ENCODE results near the gene COG7. TPM values are rescaled to one million over a fixed set of nuclear protein-coding genes. Genes with fewer than 3 reads are reported as not detected.
"Not testable (repeated sequence)": the region's sequence is repeated elsewhere in the genome, so short reads cannot be mapped to it uniquely, and the experiment has no call there.

COG7 gene
- total RNA-seq, 4 donors from 2014 or later: 6.9 to 18.6 (median 16.0) TPM

DNA sequence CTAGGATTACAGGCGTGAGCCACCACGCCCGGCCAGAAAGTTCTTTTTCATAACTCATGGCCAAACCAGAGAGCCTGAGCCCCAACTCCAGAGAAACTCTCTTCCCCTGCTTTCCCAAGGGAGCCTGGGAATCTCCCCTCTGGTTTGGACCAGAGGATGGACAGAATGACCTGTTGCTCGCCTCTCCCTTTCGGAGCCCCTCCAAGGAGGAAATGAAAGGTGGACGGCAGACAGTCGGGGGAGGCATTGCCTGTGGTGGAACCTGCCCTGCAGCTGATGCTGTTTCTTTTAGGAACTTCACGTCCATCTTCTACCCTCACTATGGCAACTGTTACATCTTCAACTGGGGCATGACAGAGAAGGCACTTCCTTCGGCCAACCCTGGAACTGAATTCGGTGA, 85.4 kb downstream of the COG7 start:
- H3K4me3 ChIP-seq: no peak overlapping the region
- peaks cover 27% of the 10 kb centered on the region for H3K27me3 ChIP-seq
- ATAC-seq: no peak
- no peak overlapping the region for H3K27ac ChIP-seq
- H3K9me3 ChIP-seq: no peaks in the 10 kb centered on the region
- 78% methylated on average over 3 of the region's 10 CpGs; no CpG with 5 or more reads in 1 of the 2 donors for WGBS, 2 donors (ENCODE audit: low coverage in 1 of 2)
- no peak for TF ChIP-seq POLR2AphosphoS5 (IDR thresholded peaks at IDR 0.05)
- no peak for TF ChIP-seq POLR2A (IDR thresholded peaks at IDR 0.05)
- TF ChIP-seq EP300 (IDR thresholded peaks at IDR 0.05): no peak
- H3K4me1 ChIP-seq: peaks cover 0 to 5% (median 0%) of the 10 kb centered on the region in 3 donors
- no peaks in the 10 kb centered on the region for H3K36me3 ChIP-seq

DNA sequence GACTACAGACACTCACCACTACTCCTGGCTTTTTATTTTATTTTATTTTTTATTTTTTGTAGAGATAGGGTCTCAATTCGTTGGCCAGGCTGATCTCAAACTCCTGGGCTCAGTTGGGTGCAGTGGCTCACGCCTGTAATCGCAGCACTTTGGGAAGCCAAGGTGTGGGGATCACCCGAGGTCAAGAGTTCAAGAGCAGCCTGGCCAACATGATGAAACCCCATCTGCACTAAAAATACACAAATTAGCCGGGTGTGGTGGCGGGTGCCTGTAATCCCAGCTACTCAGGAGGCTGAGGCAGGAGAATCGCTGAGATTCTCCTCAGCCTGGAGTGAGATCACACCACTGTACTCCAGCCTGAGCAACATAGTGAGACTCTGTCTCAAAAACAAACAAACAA, 86.6 kb downstream of the COG7 start:
- not testable (repeated sequence) for H3K9me3 ChIP-seq, ATAC-seq, H3K27ac ChIP-seq, H3K4me3 ChIP-seq, H3K36me3 ChIP-seq
- 48 to 64% methylated on average over 2 to 3 of the region's 7 CpGs for WGBS, 2 donors (ENCODE audit: low coverage in 1 of 2)
- Histone ChIP-seq H3K4me1 (peaks cover 0 to 13% (median 0%) of the 10 kb centered on the region in 3 donors), H3K27me3 (peaks cover 19% of the 10 kb centered on the region)

DNA sequence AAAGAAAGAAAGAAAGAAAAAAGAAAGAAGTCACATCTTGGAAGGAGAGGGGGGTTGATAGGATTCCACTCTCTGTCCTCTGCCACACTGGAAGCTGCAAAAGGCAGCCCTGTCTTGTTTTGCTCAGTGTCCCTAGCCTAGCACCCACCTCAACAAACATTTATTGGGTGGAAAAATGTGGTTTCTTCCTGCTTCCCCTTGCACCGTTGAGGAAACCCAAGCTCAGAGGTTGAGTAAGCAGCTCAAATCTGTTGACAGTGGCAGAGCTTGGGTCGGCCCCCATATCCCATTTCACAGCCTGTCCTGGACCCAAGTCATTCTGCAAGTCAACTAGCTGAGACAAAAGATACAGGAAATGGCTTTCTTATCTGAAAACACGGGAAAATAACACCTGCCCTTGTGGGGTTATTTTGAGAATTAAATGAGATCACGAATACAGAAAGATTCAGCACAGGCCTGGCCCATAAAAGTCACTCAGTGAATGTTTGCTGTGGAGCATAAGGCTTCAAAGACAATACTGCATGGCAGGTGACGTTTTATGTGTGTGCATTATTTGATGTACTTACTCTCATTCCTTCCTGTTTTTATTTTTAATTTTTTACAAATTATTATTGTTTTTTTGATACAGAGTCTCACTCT, 87.3 kb downstream of the COG7 start:
- Histone ChIP-seq H3K4me3 (no peak overlapping the region), H3K36me3 (no peaks in the 10 kb centered on the region), H3K27me3 (peaks cover 13% of the 10 kb centered on the region), H3K27ac (no peak overlapping the region), H3K9me3 (no peaks in the 10 kb centered on the region), H3K4me1 (peaks cover 0 to 13% (median 0%) of the 10 kb centered on the region in 3 donors)
- WGBS, 2 donors (ENCODE audit: low coverage in 1 of 2): 28 to 36% methylated on average over 3 to 5 of the region's 5 CpGs
- TF ChIP-seq POLR2AphosphoS5 (IDR thresholded peaks at IDR 0.05) (no peak), POLR2A (IDR thresholded peaks at IDR 0.05) (no peak), EP300 (IDR thresholded peaks at IDR 0.05) (no peak)
- TF ChIP-seq, protein P1, sequence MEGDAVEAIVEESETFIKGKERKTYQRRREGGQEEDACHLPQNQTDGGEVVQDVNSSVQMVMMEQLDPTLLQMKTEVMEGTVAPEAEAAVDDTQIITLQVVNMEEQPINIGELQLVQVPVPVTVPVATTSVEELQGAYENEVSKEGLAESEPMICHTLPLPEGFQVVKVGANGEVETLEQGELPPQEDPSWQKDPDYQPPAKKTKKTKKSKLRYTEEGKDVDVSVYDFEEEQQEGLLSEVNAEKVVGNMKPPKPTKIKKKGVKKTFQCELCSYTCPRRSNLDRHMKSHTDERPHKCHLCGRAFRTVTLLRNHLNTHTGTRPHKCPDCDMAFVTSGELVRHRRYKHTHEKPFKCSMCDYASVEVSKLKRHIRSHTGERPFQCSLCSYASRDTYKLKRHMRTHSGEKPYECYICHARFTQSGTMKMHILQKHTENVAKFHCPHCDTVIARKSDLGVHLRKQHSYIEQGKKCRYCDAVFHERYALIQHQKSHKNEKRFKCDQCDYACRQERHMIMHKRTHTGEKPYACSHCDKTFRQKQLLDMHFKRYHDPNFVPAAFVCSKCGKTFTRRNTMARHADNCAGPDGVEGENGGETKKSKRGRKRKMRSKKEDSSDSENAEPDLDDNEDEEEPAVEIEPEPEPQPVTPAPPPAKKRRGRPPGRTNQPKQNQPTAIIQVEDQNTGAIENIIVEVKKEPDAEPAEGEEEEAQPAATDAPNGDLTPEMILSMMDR (IDR thresholded peaks at IDR 0.05): no peak
- ATAC-seq: no peak

DNA sequence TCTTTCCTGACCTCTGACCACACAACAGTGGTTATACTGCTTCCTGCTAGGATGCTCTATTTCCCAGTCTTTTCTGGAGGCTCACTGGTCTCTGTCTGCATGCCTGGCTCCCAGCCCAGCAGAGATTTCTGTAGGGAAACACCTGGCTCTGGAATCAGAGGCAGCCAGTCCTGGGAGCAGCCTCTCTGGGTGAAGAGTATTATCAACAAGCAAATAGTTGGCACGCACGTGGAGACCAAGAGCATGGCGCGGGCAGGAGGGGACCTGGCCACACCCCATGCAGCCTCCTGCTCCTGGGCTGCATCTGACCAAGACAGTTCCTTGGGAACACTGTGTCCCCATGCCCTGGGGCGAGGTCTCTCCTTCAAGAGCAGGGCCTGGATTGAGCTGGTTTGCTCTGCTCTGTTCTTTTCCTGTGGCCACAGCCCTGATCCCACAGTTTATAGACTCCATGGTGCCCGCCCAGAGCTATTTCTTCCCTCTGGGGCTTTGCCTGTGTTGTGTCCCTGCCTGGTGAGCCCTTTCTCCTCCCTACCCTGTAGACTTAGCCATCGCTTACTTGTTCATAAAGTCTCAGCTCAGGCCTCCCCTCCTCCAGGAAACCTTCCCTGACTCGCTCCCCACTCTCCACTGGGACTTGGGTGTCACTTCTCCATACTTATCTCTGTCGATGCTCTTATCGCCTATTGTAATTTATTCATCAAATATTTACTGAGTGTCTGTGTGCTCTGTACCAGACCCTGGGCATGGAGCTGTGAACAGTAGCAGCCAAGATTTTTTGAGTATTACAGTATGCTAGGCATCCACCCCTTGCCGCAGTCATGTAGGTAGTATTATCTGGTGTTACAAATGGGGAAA, 90.3 kb downstream of the COG7 start:
- H3K27ac ChIP-seq: peak overlapping the region in 3 of 4 donors; percentile 17 to 57 (median 48)
- ATAC-seq: peak; percentile 72
- H3K4me3 ChIP-seq: no peak overlapping the region

DNA sequence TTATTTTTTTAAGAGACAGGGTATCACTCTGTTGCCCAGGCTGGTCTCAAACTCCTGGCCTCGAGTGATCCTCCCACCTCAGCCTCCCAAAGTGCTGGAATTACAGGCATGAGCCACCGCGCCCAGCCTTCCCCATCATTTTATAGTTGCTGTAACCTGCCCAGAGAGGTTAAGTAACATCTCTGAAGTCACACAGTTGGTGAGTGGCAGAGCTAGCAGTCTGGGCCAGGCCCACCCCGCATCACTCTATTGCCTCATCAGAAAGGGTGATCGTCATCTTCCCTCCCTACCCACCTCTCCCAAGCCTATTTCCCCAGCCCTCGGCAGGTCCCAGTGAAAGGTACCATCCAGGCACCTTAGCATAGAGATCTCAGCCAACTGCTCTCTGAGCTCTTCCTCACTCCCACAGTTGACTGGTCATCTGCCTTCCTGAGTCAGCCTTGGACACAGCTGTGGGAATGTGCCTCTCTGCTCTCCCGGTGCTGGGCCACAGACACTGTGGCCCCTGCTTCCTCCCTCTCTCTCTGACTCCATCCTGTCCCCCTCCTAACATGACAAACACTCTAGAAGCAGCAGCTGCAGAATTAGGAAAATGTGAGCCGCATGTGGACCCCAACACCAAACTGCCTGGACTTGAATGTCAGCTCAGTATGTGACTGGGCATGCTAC, 93.8 kb downstream of the COG7 start:
- peak; percentile 11 for ATAC-seq
- Histone ChIP-seq H3K27me3 (peaks cover 3% of the 10 kb centered on the region), H3K4me3 (no peak overlapping the region), H3K9me3 (no peaks in the 10 kb centered on the region), H3K4me1 (peaks cover 0 to 13% (median 0%) of the 10 kb centered on the region in 3 donors), H3K36me3 (no peaks in the 10 kb centered on the region), H3K27ac (no peak overlapping the region)
- TF ChIP-seq, protein P1 (IDR thresholded peaks at IDR 0.05): no peak
- no peak for TF ChIP-seq EP300 (IDR thresholded peaks at IDR 0.05)
- TF ChIP-seq POLR2A (IDR thresholded peaks at IDR 0.05): no peak
- TF ChIP-seq POLR2AphosphoS5 (IDR thresholded peaks at IDR 0.05): no peak
- 53 to 58% methylated on average over 3 to 6 of the region's 8 CpGs for WGBS, 2 donors (ENCODE audit: low coverage in 1 of 2)

More for the DNA sequence above, 90.3 kb downstream of the COG7 start:
- no peaks in the 10 kb centered on the region for H3K27me3 ChIP-seq
- TF ChIP-seq EP300 (IDR thresholded peaks at IDR 0.05): no peak
- no peak for TF ChIP-seq POLR2A (IDR thresholded peaks at IDR 0.05)
- TF ChIP-seq, protein P1 (IDR thresholded peaks at IDR 0.05): no peak
- WGBS, 2 donors (ENCODE audit: low coverage in 1 of 2): 68 to 100% methylated on average over 1 to 10 of the region's 11 CpGs
- H3K36me3 ChIP-seq: no peaks in the 10 kb centered on the region
- H3K4me1 ChIP-seq: peaks cover 0 to 13% (median 0%) of the 10 kb centered on the region in 3 donors
- no peaks in the 10 kb centered on the region for H3K9me3 ChIP-seq
